22Rv1 (cell line): ENCODE measurements around the gene RRP9.

Experiments used
- ZFX ChIP-seq: fragments of 450-650 bp; IDR thresholded peaks from 2 replicates; pipeline ENCODE4 v1.6.1; 2017; ENCODE audit warnings: antibody characterized with exemption, borderline replicate concordance
- TF ChIP-seq, protein P1 (sequence below): fragments of 450-650 bp; IDR thresholded peaks from 2 replicates; pipeline ENCODE4 v1.5.1; 2017; ENCODE audit warnings: mild to moderate bottlenecking

GRCh38 chr3:51977446-51978142, 35.9 kb upstream of the RRP9 start:
- TF ChIP-seq, protein P1, sequence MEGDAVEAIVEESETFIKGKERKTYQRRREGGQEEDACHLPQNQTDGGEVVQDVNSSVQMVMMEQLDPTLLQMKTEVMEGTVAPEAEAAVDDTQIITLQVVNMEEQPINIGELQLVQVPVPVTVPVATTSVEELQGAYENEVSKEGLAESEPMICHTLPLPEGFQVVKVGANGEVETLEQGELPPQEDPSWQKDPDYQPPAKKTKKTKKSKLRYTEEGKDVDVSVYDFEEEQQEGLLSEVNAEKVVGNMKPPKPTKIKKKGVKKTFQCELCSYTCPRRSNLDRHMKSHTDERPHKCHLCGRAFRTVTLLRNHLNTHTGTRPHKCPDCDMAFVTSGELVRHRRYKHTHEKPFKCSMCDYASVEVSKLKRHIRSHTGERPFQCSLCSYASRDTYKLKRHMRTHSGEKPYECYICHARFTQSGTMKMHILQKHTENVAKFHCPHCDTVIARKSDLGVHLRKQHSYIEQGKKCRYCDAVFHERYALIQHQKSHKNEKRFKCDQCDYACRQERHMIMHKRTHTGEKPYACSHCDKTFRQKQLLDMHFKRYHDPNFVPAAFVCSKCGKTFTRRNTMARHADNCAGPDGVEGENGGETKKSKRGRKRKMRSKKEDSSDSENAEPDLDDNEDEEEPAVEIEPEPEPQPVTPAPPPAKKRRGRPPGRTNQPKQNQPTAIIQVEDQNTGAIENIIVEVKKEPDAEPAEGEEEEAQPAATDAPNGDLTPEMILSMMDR = no peak
- TF ChIP-seq ZFX = no peak
